IMR-90 (cell line): ENCODE data around the gene C2CD4B. TPM values are rescaled to one million over a fixed set of nuclear protein-coding genes. Genes with fewer than 3 reads are reported as not detected.

Experiments used
- ATAC-seq: fragments of 200-7000 bp; cut with Tn5 transposase; 2 replicates; pipeline ENCODE4 v1.9.1; 2020; ENCODE audit warnings: low read depth, mild to moderate bottlenecking, moderate library complexity
- BruUV-seq: library from RNA; stranded (reverse); fragments of 400-500 nt; replicated peaks from 2 replicates; lab custom pipeline; 2021; lab: Mats Ljungman, UMichigan
- CTCF ChIA-PET: fragments of 300-600 bp; formaldehyde crosslinking; extraction: SDS; loops from one replicate; lab custom pipeline; 2021; ENCODE audit warnings: antibody characterized with exemption; lab: Yijun Ruan, JAX
- POLR2A ChIA-PET: fragments of 300-600 bp; sonication (Branson Sonifier 250); formaldehyde crosslinking; loops from one replicate; lab custom pipeline; 2022; ENCODE audit warnings: antibody characterized with exemption; ENCODE audit not compliant: unreplicated experiment; lab: Charles Lee
- DNase-seq: peaks from one replicate; pipeline ENCODE4 v3.0.0; 2013
- H2AFZ ChIP-seq: replicated peaks from 2 replicates; pipeline ENCODE3; 2013; ENCODE audit warnings: low read length, mild to moderate bottlenecking; ENCODE audit not compliant: poor library complexity
- H2AK5ac ChIP-seq: 2 replicates; pipeline ENCODE4 v1.6.1; 2013; ENCODE audit warnings: low read depth, low read length, inconsistent platforms
- H2AK9ac ChIP-seq: replicated peaks from 2 replicates; pipeline ENCODE3; 2013; ENCODE audit warnings: mild to moderate bottlenecking, low read depth, low read length, moderate library complexity; ENCODE audit not compliant: poor library complexity
- H2BK120ac ChIP-seq: 2 replicates; pipeline ENCODE4 v1.6.1; 2013; ENCODE audit warnings: low read depth, low read length, inconsistent platforms
- H2BK15ac ChIP-seq: 3 replicates; pipeline ENCODE4 v1.6.1; 2013; ENCODE audit warnings: low read depth, low read length, inconsistent platforms
- H2BK20ac ChIP-seq: 2 replicates; pipeline ENCODE4 v1.6.1; 2013; ENCODE audit warnings: low read depth, mild to moderate bottlenecking, inconsistent platforms, low read length, moderate library complexity
- H2BK5ac ChIP-seq: 2 replicates; pipeline ENCODE4 v1.6.1; 2013; ENCODE audit warnings: mild to moderate bottlenecking, low read depth, low read length, inconsistent platforms; ENCODE audit not compliant: poor library complexity, severe bottlenecking
- H3K14ac ChIP-seq: replicated peaks from 2 replicates; pipeline ENCODE4 v1.6.1; 2013; ENCODE audit warnings: low read depth, low read length, inconsistent platforms
- H3K18ac ChIP-seq: 2 replicates; pipeline ENCODE4 v1.6.1; 2013; ENCODE audit warnings: low read depth, low read length, control low read depth
- H3K23ac ChIP-seq: 2 replicates; pipeline ENCODE4 v1.6.1; 2013; ENCODE audit warnings: low read depth, low read length, inconsistent platforms
- H3K27ac ChIP-seq: 2 replicates; pipeline ENCODE4 v1.5.1; 2013; ENCODE audit warnings: mild to moderate bottlenecking, control low read depth, low read length; ENCODE audit not compliant: insufficient read depth
- H3K27me3 ChIP-seq: 2 replicates; pipeline ENCODE4 v1.6.1; 2013; ENCODE audit warnings: low read length; ENCODE audit not compliant: control insufficient read depth, insufficient read depth
- H3K36me3 ChIP-seq: 2 replicates; pipeline ENCODE4 v1.6.1; 2013; ENCODE audit warnings: low read length, mixed read lengths; ENCODE audit not compliant: control insufficient read depth, insufficient read depth
- H3K4ac ChIP-seq: 2 replicates; pipeline ENCODE4 v1.6.1; 2013; ENCODE audit warnings: low read depth, low read length, inconsistent platforms
- H3K4me1 ChIP-seq: 2 replicates; pipeline ENCODE4 v1.6.1; 2013; ENCODE audit warnings: low read length, mixed read lengths; ENCODE audit not compliant: control insufficient read depth, insufficient read depth
- H3K4me2 ChIP-seq: 2 replicates; pipeline ENCODE4 v1.6.1; 2013; ENCODE audit warnings: low read depth, mild to moderate bottlenecking, control low read depth, low read length, moderate library complexity
- H3K4me3 ChIP-seq: 2 replicates; pipeline ENCODE4 v1.5.1; 2013; ENCODE audit warnings: low read depth, mild to moderate bottlenecking, control low read depth, low read length, moderate library complexity; ENCODE audit not compliant: insufficient read depth
- H3K56ac ChIP-seq: 2 replicates; pipeline ENCODE4 v1.6.1; 2013; ENCODE audit warnings: low read length, inconsistent platforms; ENCODE audit not compliant: insufficient read depth; ENCODE audit errors: extremely low read depth
- H3K79me1 ChIP-seq, 2 experiments: 2 replicates each; pipeline ENCODE4 v1.6.1; 2013; ENCODE audit warnings: low read length in 2 of 2, inconsistent platforms in 1 of 2, low read depth in 1 of 2
- H3K9ac ChIP-seq: 2 replicates; pipeline ENCODE4 v1.6.1; 2013; ENCODE audit warnings: low read depth, low read length, control low read depth
- H3K9me1 ChIP-seq: 2 replicates; pipeline ENCODE4 v1.6.1; 2013; ENCODE audit warnings: low read length, inconsistent platforms; ENCODE audit not compliant: insufficient read depth
- H3K9me3 ChIP-seq: 2 replicates; pipeline ENCODE4 v1.6.1; 2013; ENCODE audit warnings: low read length; ENCODE audit not compliant: control insufficient read depth, insufficient read depth
- H4K20me1 ChIP-seq: 2 replicates; pipeline ENCODE4 v1.6.1; 2013; ENCODE audit warnings: low read length, inconsistent platforms; ENCODE audit not compliant: insufficient read depth
- H4K5ac ChIP-seq: 2 replicates; pipeline ENCODE4 v1.6.1; 2013; ENCODE audit warnings: mild to moderate bottlenecking, low read depth, low read length, control low read depth
- H4K8ac ChIP-seq, 2 experiments: 2 replicates each; pipeline ENCODE4 v1.6.1; 2013; ENCODE audit warnings: low read depth in 2 of 2, low read length in 2 of 2, control low read depth in 1 of 2, inconsistent platforms in 1 of 2
- H4K91ac ChIP-seq: 2 replicates; pipeline ENCODE4 v1.6.1; 2013; ENCODE audit warnings: low read depth, low read length, inconsistent platforms; ENCODE audit not compliant: insufficient read depth
- BHLHE40 ChIP-seq: fragments of 150-350 bp; IDR thresholded peaks from 2 replicates; pipeline ENCODE4 v1.6.1; 2016; ENCODE audit warnings: mild to moderate bottlenecking, low read depth, low read length
- CEBPB ChIP-seq: IDR thresholded peaks from 2 replicates; pipeline ENCODE4 v1.6.1; 2012; ENCODE audit warnings: low read depth, low read length, improper control_type of control experiment
- CHD1 ChIP-seq: IDR thresholded peaks from 2 replicates; pipeline ENCODE4 v1.6.1; 2012; ENCODE audit warnings: low read depth, low read length, improper control_type of control experiment
- FOS ChIP-seq: fragments of 150-350 bp; IDR thresholded peaks from 2 replicates; pipeline ENCODE4 v1.6.1; 2016; ENCODE audit warnings: low read depth, low read length
- MAFK ChIP-seq: IDR thresholded peaks from 2 replicates; pipeline ENCODE4 v1.6.1; 2012; ENCODE audit warnings: low read depth, low read length, improper control_type of control experiment
- MAZ ChIP-seq: IDR thresholded peaks from 2 replicates; pipeline ENCODE4 v1.6.1; 2012; ENCODE audit warnings: low read depth, mild to moderate bottlenecking, low read length, improper control_type of control experiment, moderate library complexity, borderline replicate concordance
- MXI1 ChIP-seq: IDR thresholded peaks from 2 replicates; pipeline ENCODE4 v1.6.1; 2012; ENCODE audit warnings: low read depth, mild to moderate bottlenecking, low read length, moderate library complexity, borderline replicate concordance
- NFE2L2 ChIP-seq: fragments of 150-350 bp; IDR thresholded peaks from 2 replicates; pipeline ENCODE4 v1.6.1; 2016; ENCODE audit warnings: low read depth, mild to moderate bottlenecking, low read length
- POLR2A ChIP-seq: IDR thresholded peaks from 2 replicates; pipeline ENCODE4 v1.6.1; 2012; ENCODE audit warnings: mild to moderate bottlenecking, low read depth, low read length
- RAD21 ChIP-seq: IDR thresholded peaks from 2 replicates; pipeline ENCODE4 v1.6.1; 2012; ENCODE audit warnings: low read length, improper control_type of control experiment
- RCOR1 ChIP-seq: IDR thresholded peaks from 2 replicates; pipeline ENCODE4 v1.6.1; 2012; ENCODE audit warnings: mild to moderate bottlenecking, low read length, improper control_type of control experiment; ENCODE audit not compliant: insufficient replicate concordance
- RFX5 ChIP-seq: IDR thresholded peaks from 2 replicates; pipeline ENCODE4 v1.8.0; 2012; ENCODE audit warnings: low read depth, mild to moderate bottlenecking, low read length, moderate library complexity
- SMC3 ChIP-seq: fragments of 150-350 bp; IDR thresholded peaks from 2 replicates; pipeline ENCODE4 v1.6.1; 2016; ENCODE audit warnings: low read depth, mild to moderate bottlenecking, antibody characterized with exemption, low read length, moderate library complexity
- WGBS, 2 experiments: methylation state at CpG; one replicate each; pipeline versions ENCODE4 v1.1.5 to v1.1.7; 2013; ENCODE audit warnings: missing lambda C conversion rate in 2 of 2; ENCODE audit not compliant: insufficient read length in 1 of 2; ENCODE audit errors: extremely low coverage in 2 of 2; 5-methylcytosine and 5-hydroxymethylcytosine counted together
- dilution Hi-C: fragments of 300-500 bp; cut with HindIII; formaldehyde crosslinking; loops from one replicate; pipeline ENCODE4 v1.14.3; 2018; ENCODE audit warnings: low sequenced_read_pairs; ENCODE audit not compliant: unreplicated experiment
- in situ Hi-C: fragments of 300-500 bp; cut with MboI; formaldehyde crosslinking; loops from 3 replicates; pipeline ENCODE4 v1.14.3; 2019; ENCODE audit warnings: low sequenced_read_pairs, inconsistent platforms, mixed read lengths
- intact Hi-C: fragments of 100-400 bp; cut with micrococcal nuclease; formaldehyde crosslinking; loops from 2 replicates; pipeline ENCODE4 v1.10.0; 2022
- polyA plus RNA-seq, 3 experiments: library from polyadenylated mRNA; depleted of rRNA; stranded (reverse); fragments of >200 nt; gene quantifications; 2 replicates each; pipeline ENCODE4 v1.2.3, GENCODE V29; 2012; ENCODE audit warnings: low replicate concordance in 1 of 3
- total RNA-seq: library from RNA; depleted of rRNA; stranded (reverse); fragments of >200 nt; gene quantifications from 2 replicates; pipeline ENCODE4 v1.2.3, GENCODE V29; 2012
- TF ChIP-seq, protein P1 (sequence below): conservative IDR thresholded peaks from 2 replicates; pipeline ENCODE4 v1.5.1; 2012; ENCODE audit warnings: mild to moderate bottlenecking, low read depth, low read length, improper control_type of control experiment
- TF ChIP-seq, protein P2 (sequence below): fragments of 150-350 bp; IDR thresholded peaks from 2 replicates; pipeline ENCODE4 v1.6.1; 2016; ENCODE audit warnings: low read depth, mild to moderate bottlenecking, low read length, moderate library complexity, borderline replicate concordance
- TF ChIP-seq, protein P3 (sequence below): fragments of 150-350 bp; IDR thresholded peaks from 2 replicates; pipeline ENCODE4 v1.6.1; 2017; ENCODE audit warnings: mild to moderate bottlenecking, antibody characterized with exemption, low read length, low read depth

C2CD4B gene
- total and polyA plus RNA-seq, 2 of the 4 experiments (the other 2 are of a cell fraction): not detected

DNA sequence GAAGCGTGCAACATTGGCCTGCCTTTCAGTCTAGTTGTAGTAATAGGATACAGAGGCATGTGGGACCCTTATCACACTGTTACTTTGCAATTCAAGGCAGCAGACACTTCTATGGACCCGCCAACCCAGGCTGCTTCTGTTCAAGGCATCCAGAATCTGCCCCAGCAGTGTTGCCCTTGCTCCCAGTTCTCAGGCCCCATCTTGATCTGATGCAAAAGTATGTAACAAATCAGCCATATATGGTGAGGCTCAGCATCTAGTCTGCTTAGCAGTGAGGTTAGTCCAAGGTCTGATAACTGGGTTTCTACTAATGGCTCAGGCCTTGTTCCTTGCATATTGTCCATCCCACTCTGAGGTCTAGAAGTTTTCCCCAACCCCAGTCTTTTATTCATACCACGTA is 17.9 kb downstream of the C2CD4B start:
- H2AK5ac ChIP-seq: no peak overlapping the region
- no peak overlapping the region for H2BK20ac ChIP-seq
- H3K9me3 ChIP-seq: no peaks in the 10 kb centered on the region
- ChIA-PET CTCF (no interaction called here), POLR2A (interaction anchor here (0.7 kb wide), 1 partner anchor 79 kb away, joined by 3 read pairs; no protein-coding TSS in a partner anchor)
- peaks cover 18% of the 10 kb centered on the region for H3K27me3 ChIP-seq
- H2BK5ac ChIP-seq: no peak overlapping the region
- no peak overlapping the region for H3K4me2 ChIP-seq
- no peak overlapping the region for H3K9ac ChIP-seq
- intact Hi-C loops: no loop called here
- ATAC-seq (no peak), DNase-seq (no peak)
- H2AK9ac ChIP-seq: no peak overlapping the region
- H3K27ac ChIP-seq: no peak overlapping the region
- H4K8ac ChIP-seq: no peak overlapping the region
- no peak overlapping the region for H2AFZ ChIP-seq
- no peak overlapping the region for H3K23ac ChIP-seq
- WGBS, 2 experiments: 22% methylated on average over 2 of the region's 3 CpGs; no CpG with 5 or more reads in 1 of the 2 experiments
- H3K18ac ChIP-seq: no peak overlapping the region
- dilution Hi-C loops: no loop called here
- H3K79me1 ChIP-seq: no peaks in the 10 kb centered on the region
- H3K4me1 ChIP-seq: no peaks in the 10 kb centered on the region
- TF ChIP-seq SMC3 (no peak), MAFK (no peak), CHD1 (no peak), NFE2L2 (no peak), MXI1 (no peak), FOS (no peak), CEBPB (no peak), RAD21 (no peak), POLR2A (no peak), BHLHE40 (no peak), MAZ (no peak), RCOR1 (no peak), RFX5 (no peak)
- TF ChIP-seq, protein P1, sequence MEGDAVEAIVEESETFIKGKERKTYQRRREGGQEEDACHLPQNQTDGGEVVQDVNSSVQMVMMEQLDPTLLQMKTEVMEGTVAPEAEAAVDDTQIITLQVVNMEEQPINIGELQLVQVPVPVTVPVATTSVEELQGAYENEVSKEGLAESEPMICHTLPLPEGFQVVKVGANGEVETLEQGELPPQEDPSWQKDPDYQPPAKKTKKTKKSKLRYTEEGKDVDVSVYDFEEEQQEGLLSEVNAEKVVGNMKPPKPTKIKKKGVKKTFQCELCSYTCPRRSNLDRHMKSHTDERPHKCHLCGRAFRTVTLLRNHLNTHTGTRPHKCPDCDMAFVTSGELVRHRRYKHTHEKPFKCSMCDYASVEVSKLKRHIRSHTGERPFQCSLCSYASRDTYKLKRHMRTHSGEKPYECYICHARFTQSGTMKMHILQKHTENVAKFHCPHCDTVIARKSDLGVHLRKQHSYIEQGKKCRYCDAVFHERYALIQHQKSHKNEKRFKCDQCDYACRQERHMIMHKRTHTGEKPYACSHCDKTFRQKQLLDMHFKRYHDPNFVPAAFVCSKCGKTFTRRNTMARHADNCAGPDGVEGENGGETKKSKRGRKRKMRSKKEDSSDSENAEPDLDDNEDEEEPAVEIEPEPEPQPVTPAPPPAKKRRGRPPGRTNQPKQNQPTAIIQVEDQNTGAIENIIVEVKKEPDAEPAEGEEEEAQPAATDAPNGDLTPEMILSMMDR: no peak
- TF ChIP-seq, protein P2, sequence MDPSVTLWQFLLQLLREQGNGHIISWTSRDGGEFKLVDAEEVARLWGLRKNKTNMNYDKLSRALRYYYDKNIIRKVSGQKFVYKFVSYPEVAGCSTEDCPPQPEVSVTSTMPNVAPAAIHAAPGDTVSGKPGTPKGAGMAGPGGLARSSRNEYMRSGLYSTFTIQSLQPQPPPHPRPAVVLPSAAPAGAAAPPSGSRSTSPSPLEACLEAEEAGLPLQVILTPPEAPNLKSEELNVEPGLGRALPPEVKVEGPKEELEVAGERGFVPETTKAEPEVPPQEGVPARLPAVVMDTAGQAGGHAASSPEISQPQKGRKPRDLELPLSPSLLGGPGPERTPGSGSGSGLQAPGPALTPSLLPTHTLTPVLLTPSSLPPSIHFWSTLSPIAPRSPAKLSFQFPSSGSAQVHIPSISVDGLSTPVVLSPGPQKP: no peak
- TF ChIP-seq, protein P3, sequence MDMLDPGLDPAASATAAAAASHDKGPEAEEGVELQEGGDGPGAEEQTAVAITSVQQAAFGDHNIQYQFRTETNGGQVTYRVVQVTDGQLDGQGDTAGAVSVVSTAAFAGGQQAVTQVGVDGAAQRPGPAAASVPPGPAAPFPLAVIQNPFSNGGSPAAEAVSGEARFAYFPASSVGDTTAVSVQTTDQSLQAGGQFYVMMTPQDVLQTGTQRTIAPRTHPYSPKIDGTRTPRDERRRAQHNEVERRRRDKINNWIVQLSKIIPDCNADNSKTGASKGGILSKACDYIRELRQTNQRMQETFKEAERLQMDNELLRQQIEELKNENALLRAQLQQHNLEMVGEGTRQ: no peak
- no peak overlapping the region for H3K14ac ChIP-seq
- no peaks in the 10 kb centered on the region for H3K9me1 ChIP-seq
- H4K20me1 ChIP-seq: no peaks in the 10 kb centered on the region
- no peak overlapping the region for H2BK15ac ChIP-seq
- no peaks in the 10 kb centered on the region for H3K36me3 ChIP-seq
- no peak overlapping the region for H3K4ac ChIP-seq
- no peak overlapping the region for H4K91ac ChIP-seq
- H3K56ac ChIP-seq: no peak overlapping the region
- no peak overlapping the region for H4K5ac ChIP-seq
- H2BK120ac ChIP-seq: no peak overlapping the region
- no peak overlapping the region for H3K4me3 ChIP-seq
- BruUV-seq: no TSS peak
- in situ Hi-C loops: no loop called here
